T-helper 1 cell (primary cell): ENCODE data around the gene LMNA.

ENCODE experiments used
- DNase-seq, 5 donors: peaks; one replicate each; pipeline ENCODE4 v3.0.0-alpha.2; 2012 to 2020

LMNA gene

DNA sequence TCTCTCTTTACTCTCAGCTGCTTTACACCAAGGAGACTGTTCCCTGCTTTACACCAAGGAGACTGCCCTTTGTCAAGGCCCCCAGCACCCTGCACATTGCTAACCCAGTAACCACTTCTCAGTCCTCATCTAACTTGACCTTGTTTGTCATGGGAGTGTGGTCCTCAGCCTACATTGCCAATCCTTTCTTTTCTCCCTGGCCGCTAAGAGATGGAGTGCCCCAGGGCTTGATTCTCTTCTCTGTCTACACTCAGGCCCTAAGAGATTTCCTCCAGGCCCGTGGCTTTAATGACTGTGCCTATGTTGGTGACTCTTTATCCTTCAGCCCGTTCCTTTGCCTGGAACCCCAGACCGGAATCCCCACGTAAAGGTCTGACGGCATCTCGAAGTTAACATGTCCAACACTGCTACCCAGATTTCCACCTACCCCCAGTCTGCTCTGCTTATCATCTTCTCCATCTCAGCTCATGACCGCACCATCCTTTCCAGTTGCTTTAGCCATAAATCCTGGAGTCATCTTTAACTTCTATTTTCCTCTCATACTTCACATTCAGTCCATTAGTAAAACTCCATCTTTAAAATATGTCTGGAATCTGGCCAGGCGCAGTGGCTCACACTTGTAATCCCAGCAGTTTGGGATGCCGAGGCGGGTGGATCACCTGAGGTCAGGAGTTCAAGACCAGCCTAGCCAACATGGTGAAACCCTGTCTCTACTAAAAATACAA, 29.4 kb downstream of the LMNA start:
- DNase-seq = no peak

DNA sequence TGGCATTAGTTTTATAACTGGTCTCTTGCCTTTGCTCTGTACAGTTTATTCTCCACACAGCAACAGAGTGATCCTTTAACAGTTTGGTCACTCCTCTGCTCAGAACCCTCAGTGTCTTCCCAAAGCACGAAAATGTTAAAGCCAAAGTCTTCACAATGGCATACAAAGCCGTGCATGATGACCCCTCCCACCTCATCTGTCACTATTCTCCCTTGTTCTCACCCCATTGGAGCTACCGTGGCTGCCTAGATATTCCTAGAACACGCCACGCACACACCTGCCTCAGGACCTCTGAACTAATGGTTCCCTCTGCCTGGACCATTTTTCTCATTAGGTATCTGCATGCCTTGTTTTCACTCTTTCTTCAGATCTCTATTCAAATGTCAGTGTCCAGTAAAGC, 30.2 kb downstream of the LMNA start:
- no peak for DNase-seq

DNA sequence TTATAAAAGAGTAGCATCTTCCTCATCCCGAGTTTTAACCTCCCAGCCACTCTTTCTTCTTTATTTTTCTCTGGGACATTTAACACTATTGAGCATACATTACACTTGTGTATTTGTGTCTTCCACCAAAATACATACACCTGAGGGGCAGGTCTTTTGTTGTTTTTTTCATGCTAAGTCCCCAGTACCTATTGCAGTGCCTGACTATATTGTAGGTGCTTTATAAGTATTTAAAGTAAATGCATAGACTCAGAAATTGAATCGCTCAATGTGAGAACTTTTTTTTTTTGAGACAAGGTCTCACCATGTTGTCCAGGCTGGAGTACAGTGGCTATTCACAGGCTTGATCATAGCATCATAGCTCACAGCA, 31.1 kb downstream of the LMNA start:
- no peak for DNase-seq

DNA sequence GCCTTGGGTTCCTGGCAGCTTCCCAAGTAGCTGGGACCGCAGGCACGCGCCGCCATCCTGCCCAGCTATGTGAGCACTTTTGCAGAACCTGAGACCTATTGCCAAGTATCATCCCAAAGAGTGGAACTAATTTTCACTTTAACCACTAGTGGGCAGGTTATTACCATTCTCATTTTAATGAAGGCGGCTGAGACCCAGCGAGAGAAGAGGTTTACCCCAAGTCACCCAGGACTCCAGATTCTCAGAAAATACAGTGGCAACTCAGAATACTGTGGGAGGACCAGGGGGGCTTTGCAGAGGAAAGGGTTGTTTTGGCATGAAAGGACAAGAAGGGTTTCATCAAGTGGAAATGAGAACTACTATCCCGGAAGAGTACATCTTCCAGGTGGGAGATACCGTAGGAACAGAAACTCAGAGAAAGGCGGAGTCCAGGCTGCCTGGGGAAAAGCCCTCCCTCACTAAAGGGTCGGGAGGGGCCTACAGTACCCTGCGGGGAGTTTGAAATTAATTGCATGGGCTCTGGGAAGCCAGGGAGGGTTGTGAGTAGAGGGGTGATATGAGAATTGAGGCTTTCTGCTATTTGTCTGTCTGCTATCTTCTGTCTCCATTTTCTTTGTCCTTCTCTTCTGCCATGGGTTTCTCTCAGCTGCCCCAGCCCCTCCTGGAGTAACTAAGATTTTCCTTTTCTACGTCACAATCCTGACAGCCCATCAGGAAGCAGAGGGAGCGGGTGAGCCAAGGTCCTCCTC, 31.7 kb downstream of the LMNA start:
- DNase-seq = peak in 1 of 5 donors; percentile 83

DNA sequence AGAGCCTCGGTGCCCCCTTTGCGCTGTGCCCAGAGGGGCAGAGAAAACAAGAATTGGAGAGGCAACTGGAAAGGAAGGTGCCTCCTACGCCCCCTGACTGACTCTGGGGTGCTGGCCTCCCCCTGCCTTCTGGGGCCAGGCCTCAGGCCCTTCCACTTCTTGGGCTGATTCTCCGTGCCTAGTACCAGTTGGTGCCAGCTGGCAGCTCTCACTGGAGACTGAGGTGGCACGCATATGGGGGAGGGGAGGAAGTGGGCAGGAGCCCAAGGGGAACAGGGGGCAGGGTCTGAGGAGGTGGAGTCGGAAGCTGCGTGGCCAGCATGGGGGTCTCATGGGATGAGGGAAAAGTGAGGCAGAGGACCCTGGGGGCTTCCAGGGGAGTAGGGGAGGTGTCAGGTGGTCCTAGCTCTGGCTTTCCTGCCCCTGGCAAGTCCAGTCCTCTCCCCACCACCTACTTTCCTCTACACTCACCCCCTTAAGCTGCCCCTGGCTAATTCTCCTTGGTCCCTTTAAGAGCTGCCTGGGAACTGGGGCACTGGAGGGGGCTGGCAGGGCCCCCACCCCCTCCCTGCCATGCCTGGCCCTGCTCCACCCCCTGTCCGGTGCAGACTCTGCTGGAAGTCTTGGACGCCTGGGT, 32.4 kb downstream of the LMNA start:
- no peak for DNase-seq

DNA sequence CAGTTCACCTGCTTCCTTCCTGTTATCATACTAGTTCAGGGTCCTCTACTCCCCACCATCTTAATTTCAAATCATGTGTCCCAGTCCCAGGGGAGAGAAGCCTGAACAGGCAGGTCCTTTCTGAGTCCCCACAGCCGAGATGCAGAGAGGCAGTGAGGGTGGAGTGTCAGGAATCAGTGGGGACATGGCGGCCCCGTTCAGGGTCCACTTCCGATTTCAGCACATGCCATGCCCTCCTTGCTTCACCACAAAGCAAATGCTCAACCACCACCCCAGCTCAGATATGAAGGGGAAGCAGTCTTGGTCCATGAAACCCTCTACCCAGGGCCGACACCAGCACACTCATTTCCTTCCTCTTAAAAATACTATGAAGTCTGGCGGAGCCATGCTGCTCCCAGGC, 33.7 kb downstream of the LMNA start:
- no peak for DNase-seq

DNA sequence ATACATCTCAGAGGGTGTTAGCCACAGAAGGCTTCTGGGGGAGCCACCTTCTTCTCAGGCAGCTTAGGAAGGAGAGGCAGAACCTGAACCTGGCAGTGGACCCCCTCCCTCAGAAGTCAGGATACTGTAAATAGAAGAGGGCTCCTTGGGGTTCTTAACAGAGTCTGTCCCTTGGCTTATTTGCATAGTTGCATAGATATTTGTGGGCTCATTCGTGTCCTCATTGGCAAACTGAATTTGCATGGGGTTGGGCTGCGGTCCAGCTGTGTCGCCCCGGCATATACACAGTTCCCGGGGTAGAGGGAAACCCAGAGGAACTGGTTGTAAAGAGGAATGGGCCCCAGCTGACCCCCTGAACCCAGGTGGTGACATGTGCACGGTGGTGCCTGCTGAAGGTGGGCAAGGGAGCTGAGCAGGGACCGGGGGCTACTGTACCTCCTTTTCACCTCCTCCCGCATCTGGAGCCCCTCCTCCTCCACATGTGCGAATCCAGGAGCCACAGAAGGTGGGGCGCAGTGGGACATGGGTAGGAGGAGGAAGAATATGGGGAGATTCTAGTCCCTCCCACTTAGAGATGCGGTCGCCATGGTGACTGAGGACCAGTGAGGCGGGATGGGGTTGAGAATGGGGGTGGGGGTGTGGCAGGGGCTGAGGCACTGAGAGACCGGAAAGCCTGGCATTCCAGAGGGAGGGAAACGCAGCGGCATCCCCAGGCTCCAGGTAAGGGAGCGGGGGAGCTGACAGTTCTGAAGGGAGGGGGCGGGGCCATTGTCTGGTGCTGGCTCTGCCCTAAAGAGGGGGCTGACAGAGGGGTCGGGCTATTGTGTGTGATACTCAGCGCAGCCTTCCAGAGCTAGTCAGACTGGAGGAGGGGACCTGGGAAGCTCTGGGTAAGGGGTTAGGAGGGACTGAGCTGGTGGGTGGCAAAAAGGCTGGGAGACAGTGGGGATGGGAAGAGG, 35.1 kb downstream of the LMNA start:
- DNase-seq = no peak

DNA sequence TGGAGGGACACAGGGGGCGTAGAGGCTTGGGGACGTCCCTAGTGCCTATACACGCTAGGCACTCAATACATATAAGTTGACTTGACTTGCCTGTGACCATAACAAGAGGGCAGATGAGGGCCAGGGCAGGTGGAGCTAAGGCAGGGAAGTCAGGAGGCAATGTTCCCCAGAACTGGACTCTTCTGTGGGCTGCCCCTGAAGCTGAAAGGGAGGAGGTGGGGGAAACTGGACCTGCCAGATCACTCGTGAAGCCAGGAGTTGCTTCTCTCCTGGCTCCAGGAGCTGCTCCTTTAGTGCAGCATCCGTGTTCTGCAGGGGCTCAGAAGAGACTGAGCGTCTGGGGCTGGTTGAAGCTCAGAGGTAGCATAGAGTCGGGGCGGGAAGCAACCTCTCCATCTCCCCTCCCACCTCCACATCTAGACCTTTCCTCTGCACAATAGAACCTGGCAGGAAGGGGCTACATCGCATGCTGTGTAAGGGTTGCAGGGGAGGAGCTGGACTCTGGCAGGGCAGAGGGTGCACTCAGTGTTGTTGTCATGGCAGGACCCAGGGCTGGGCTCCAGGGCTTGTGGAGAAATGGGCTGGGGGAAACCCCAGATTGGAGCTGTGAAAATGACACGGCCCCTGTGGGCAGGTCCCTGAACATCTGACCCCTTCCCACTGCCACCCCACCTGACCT, 36.0 kb downstream of the LMNA start:
- no peak for DNase-seq

DNA sequence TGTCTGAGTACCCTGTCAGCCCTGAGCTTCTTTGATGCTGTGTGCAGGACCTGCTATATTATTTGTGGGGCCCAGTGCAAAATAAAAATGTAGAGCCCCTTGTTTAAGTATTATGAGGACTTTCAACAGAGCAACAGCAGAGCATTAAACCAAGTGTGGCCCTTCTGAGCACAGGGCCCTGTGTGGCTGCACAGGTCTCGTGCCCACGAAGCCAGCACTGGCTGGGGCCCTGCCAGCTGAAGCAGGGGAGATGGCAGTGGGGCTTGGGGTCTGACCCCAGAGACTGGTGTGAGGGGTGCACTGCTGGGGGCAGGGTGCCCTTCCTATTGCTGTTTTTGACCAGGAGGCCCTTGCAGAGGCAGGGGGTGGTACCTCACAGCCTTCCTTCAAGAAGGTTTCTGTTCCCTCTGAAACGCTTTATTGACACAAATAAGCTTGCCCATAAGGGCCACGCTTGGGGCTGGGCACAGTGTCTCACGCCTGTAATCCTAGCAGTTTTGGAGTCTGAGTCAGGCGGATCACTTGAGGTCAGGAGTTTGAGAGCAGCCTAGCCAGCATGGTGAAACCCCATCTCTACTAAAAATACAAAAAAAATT, 36.7 kb downstream of the LMNA start:
- DNase-seq = no peak

DNA sequence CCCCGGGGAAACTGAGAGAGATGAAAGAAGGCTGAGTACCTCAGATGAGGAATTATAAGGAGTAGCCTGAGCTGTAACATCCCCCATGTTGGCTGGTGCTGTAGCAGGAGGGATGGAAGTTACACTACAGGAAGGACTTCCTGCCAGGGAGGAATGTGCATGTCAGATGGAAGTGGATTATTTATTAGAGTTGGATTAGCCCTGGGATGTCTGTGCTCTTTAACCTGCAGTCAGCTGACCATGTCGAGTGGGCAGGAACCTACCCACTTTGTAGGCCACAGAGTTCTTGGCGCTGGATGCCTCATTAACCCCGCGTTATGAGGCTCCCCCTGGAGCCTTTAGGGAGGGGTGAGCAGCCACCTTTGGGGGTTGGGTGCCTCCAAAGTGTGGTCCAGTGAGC, 38.1 kb downstream of the LMNA start:
- DNase-seq = no peak

DNA sequence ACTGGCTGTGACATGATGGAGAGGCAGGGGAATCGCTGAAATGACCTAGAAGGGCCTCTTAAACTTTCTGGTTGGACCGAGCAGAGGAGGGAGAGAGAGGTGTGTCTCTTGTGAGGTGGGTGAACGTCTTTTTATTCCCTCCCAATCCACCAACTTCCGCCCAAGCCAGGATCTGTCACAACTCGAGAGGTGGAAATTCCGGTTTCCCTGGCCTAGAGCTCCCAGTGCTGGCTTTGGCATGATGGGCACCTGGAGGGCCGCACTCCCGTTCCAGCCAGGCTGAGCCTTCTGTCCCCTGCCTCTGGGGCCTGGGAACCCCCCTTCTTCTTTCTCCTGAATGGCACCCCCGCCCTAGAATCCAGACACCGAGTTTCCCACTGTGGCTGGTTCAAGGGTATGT, 38.9 kb downstream of the LMNA start, which contains the start of gene SEMA4A:
Gene SEMA4A, plus strand, starts transcription at position 224 of the 400 bp plus-strand sequence. CDS start 994 bp downstream, outside the sequence.
- no peak for DNase-seq

DNA sequence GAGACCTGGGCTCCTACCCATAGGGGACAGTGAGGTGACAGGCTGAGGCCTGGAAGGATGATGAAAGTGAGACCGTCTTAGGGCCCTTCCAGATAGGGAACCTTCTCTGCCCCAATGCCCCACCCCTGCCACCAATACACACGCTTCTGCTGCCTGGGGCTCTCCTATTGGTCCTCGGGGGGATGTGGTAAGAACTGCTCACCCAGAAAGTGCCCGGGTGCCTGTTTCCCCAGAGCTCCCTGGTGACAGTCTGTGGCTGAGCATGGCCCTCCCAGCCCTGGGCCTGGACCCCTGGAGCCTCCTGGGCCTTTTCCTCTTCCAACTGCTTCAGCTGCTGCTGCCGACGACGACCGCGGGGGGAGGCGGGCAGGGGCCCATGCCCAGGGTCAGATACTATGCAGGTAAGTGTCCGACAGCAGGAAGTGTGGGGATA, 39.8 kb downstream of the LMNA start:
- peak in 1 of 5 donors; percentile 69 for DNase-seq

DNA sequence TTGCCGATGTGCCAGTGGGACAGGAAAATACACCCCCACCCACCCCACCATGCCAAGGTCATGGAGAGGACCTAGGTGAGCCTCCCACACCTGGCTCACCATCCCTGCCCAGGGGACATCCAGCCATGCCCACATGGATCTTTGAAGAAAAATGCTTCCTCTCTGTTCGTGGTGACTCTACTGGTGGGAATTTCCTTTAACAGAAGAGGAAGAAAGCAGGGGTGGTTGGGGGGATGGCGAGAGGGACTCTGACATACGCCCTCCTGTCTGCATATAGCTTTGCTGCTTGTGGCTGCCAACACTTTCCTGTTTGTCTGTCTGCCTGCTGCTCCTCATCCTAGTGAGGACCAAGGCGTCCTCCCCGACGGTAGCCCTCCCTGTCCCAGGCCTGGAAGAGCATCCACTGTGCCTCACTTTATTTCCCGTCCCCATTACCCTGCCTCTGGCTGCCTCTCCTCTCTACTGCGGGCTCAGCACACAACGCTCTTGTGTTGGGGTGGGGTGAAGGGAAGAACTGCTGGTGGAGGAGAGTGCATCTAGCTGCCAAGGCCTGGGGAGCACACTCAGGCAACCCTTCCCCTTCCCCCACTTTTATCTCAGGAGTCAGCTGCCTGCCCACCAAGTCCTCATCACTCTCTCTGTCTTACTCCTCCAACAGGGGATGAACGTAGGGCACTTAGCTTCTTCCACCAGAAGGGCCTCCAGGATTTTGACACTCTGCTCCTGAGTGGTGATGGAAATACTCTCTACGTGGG, 41.4 kb downstream of the LMNA start:
- no peak for DNase-seq

DNA sequence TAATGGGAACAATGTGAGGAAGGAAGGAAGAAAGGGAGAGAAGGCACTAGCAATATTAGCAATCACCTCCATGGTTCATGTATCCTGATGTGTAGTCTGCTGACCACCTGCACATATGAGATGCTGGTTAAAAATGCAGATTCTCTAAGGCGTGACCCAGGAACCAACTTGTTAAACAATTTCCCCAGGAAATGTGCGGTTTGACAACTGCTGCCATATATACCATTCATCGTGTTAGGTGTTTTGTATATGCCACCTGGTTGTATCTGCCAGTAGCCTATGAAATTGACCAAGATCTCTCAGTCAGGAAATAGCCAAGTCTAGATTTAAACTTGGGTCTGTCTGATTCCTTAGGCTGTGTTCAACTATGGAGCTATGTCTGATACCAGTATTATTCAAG, 43.0 kb downstream of the LMNA start:
- DNase-seq = no peak

DNA sequence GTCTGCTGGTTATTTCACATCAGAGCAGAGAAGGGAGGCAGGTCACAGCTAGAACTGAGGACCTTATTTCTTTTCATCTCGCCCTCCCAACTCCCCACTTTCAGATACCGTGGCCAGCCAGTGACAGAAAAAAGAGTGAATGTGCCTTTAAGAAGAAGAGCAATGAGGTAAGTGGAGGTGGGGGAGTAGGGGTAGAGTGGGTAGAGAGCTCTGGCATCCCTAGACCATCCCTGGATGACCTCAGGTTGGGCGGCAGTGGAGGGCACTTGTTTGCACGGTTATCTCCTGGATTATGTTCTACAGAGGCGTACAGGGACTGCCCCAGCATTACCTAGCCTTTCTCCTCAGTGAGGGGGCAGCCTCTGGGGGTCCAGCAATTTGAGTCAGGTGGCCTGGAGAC, 43.5 kb downstream of the LMNA start:
- no peak for DNase-seq

DNA sequence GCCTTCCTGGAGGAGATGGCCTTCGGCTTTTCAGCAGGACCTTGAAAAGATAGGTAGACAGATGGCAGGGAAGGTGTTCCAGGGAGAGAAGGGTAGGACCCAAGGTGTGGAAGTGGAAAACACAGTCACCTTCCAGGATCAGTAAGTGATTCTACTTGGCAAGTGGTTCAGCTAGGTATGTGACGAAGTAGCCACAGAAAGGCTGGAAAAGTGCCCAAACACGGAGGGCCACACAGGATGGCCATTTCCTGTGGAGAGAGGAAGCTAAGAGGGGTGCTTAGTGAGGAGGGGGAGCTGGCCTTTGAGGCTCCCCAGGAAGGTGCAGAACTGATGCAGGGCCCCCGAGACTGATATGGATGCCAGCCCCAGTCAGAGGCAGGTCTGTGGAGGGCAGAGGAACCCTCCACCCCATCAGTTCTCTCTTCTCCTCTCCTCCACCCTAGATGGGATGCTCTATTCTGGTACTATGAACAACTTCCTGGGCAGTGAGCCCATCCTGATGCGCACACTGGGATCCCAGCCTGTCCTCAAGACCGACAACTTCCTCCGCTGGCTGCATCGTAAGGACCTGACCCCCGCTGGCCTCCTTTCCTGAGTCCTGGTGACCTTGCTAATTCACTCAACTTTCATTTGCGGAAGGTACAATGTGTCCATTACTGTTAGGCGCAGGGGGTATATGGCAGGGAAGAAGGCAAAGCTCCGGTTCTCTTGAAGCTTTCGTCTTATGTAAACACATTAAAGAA, 45.7 kb downstream of the LMNA start:
- DNase-seq = no peak

DNA sequence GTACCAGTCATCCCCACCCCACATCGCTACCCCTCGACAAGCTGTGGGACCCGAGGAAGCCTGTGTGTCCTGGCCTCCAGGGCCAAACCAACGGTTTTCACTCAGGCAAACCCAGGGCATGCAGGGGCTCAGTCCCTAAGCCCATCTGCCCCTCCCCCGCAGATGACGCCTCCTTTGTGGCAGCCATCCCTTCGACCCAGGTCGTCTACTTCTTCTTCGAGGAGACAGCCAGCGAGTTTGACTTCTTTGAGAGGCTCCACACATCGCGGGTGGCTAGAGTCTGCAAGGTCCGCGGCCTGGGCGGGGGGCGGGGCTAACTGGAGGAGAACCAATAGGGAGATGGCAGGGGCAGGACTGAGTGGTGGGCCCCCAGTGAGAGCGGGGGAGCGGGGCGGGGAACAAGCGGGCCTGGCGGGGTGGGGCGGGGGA, 46.2 kb downstream of the LMNA start:
- peak; percentile 53 to 76 (median 58) for DNase-seq

DNA sequence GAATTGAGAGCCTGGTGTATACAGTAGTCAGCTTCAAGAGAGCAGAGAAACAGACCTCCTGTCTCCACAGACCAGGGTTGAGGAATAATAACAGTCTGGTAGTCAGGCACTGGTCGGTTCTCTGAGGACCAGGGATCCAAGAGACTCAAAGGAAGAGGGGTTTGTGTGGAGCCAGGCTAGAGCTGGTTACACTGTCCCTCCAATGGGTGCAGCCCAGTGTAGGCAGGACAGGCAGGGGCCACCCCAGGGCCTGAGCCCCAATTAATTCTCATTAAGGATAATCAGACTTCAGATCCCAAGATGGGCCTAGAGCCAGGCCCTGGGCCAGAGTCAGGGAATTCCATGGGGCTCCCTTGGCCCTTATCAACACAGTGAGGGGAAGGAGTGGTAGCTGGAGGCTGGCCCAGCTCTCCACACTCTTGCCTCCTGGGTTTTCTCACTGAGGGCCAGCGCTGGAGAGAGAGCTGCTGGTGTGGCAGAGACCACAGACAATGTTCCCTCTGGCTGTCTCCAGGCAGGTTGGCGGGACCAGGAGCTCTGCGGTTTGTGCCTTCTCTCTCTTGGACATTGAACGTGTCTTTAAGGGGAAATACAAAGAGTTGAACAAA, 48.0 kb downstream of the LMNA start:
- no peak for DNase-seq

DNA sequence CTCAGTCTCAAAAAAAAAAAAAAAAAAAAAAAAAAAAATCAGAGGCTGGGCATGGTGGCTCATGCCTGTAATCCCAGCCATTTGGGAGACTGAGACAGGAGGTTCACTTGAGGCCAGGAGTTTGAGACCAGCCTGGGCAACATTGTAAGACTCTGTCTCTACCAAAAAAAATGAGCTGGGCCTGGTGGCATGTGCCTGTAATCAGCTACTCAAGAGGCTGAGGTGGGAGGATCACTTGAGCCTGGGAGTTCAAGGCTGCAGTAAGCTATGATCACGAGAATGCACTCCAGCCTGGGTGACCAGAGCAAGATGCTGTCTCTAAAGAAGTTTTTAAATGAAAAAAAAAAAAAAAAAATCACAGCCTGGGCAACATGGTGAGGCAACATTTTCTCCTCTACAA, 49.2 kb downstream of the LMNA start:
- DNase-seq = no peak
